Karpas-422 (cell line): ENCODE results near the gene APOL4. TPM values are rescaled to one million over a fixed set of nuclear protein-coding genes. Genes with fewer than 3 reads are reported as not detected.
A peak's percentile ranks its signal among the peaks of the same experiment; 100 is the strongest.

Experiments
- DNase-seq: peaks from one replicate; pipeline ENCODE4 v3.0.0-alpha.2; 2015
- H2AFZ ChIP-seq: fragments of 200-600 bp; sonication (generic); 2 replicates; pipeline ENCODE4 v1.6.1; 2014; ENCODE audit warnings: antibody characterized with exemption, low read length, mixed read lengths
- H3K27ac ChIP-seq: fragments of 200-600 bp; sonication (generic); 2 replicates; pipeline ENCODE4 v1.5.1; 2014; ENCODE audit warnings: mild to moderate bottlenecking, low read length, moderate library complexity
- H3K27me3 ChIP-seq: fragments of 200-600 bp; sonication (generic); 2 replicates; pipeline ENCODE4 v1.6.1; 2014; ENCODE audit warnings: low read length, mixed read lengths
- H3K36me3 ChIP-seq: fragments of 200-600 bp; sonication (generic); 2 replicates; pipeline ENCODE4 v1.6.1; 2014; ENCODE audit warnings: low read length, mixed read lengths; ENCODE audit not compliant: insufficient read depth
- H3K4me1 ChIP-seq: fragments of 200-600 bp; sonication (generic); 2 replicates; pipeline ENCODE4 v1.6.1; 2014; ENCODE audit warnings: mild to moderate bottlenecking, low read length, mixed read lengths
- H3K4me2 ChIP-seq: fragments of 200-600 bp; sonication (generic); 2 replicates; pipeline ENCODE4 v1.6.1; 2014; ENCODE audit warnings: low read length, low read depth, mild to moderate bottlenecking; ENCODE audit not compliant: poor library complexity, severe bottlenecking
- H3K4me3 ChIP-seq: fragments of 200-600 bp; sonication (generic); 2 replicates; pipeline ENCODE4 v1.5.1; 2014; ENCODE audit warnings: mild to moderate bottlenecking, antibody characterized with exemption, low read length, mixed read lengths
- H3K79me2 ChIP-seq: fragments of 200-600 bp; sonication (generic); 2 replicates; pipeline ENCODE4 v1.6.1; 2014; ENCODE audit warnings: mild to moderate bottlenecking, low read length, mixed read lengths
- H3K9ac ChIP-seq: fragments of 200-600 bp; sonication (generic); 2 replicates; pipeline ENCODE4 v1.6.0; 2014; ENCODE audit warnings: low read length
- H3K9me2 ChIP-seq: fragments of 200-600 bp; sonication (generic), shearing (Covaris generic); replicated peaks from 2 replicates; pipeline ENCODE4 v1.6.0; 2014; ENCODE audit warnings: mild to moderate bottlenecking, low read length, moderate library complexity; ENCODE audit not compliant: insufficient read depth
- H3K9me3 ChIP-seq: fragments of 300-700, 200-600 bp; sonication (generic); 2 replicates; pipeline ENCODE4 v1.6.1; 2014; ENCODE audit warnings: low read length, mixed read lengths
- H4K20me1 ChIP-seq: fragments of 200-600 bp; sonication (generic); 2 replicates; pipeline ENCODE4 v1.6.1; 2014; ENCODE audit warnings: mild to moderate bottlenecking, antibody characterized with exemption, low read length, low read depth; ENCODE audit not compliant: insufficient read depth
- total RNA-seq: library from RNA; depleted of rRNA; stranded (reverse); fragments of >200 nt; shearing (Covaris generic); gene quantifications from 2 replicates; pipeline ENCODE4 v1.2.3, GENCODE V29; 2014; ENCODE audit warnings: low replicate concordance

The APOL4 gene
- total RNA-seq, 1 experiment from 2014 or later = not detected

DNA sequence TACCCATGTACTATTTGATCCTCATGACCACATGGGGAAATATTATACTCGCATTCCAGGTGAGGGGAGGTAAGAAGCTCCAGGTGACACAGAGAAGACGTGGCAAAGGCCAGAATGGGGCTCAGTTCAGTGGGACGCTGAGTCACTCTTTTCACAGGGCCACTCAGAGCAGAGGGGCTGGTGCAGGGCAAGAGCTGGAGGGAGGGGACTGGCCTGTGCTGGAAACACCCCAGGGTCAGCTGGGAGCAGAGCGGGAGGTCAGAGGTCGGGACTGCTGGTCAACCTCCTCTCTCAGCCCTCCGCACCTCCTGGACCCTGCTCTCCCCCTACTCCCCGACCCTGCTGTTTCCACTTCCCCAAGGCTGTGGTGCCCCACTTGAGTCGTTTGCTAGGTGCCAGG, 53.2 kb downstream of the APOL4 start:
- no peaks in the 10 kb centered on the region for H3K36me3 ChIP-seq
- H3K9me2 ChIP-seq = no peaks in the 10 kb centered on the region
- H3K27me3 ChIP-seq = no peaks in the 10 kb centered on the region
- H3K4me2 ChIP-seq = no peak overlapping the region
- no peak overlapping the region for H3K27ac ChIP-seq
- DNase-seq = no peak
- no peaks in the 10 kb centered on the region for H3K79me2 ChIP-seq
- no peak overlapping the region for H2AFZ ChIP-seq
- no peak overlapping the region for H3K9ac ChIP-seq
- no peaks in the 10 kb centered on the region for H4K20me1 ChIP-seq
- no peaks in the 10 kb centered on the region for H3K9me3 ChIP-seq
- H3K4me3 ChIP-seq = no peak overlapping the region
- no peaks in the 10 kb centered on the region for H3K4me1 ChIP-seq

DNA sequence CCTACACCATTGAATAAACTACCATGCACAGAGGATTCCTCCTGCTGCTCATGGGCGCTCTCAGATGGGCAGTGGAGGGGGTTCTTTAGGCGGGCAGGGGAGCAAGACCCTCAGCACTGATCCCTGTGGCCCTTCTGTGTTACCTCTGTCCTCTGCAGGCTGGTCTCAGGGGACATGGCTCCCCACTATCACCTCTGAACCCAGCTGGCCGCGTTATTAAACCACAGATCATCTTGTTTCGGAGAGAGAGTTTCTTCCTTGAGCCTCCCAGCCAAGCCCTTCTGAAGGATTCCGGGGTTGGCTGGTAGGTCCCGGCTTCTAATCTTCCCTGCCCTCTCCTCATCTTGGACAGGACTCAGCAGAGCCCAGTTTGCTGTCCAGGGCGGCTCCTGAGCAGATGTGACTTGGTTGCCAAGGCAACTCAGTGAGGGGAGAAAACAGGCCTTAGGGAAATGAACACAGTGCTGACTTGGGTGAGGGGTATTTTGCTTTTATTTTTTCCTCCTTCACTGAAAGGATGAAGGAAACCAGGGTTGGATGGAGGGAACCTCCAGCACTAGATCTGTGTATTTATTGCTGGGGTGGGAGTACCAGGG, 54.3 kb downstream of the APOL4 start:
- no peaks in the 10 kb centered on the region for H4K20me1 ChIP-seq
- H3K4me3 ChIP-seq = no peak overlapping the region
- no peak overlapping the region for H2AFZ ChIP-seq
- H3K9me3 ChIP-seq = no peaks in the 10 kb centered on the region
- no peak for DNase-seq
- no peak overlapping the region for H3K4me2 ChIP-seq
- H3K9ac ChIP-seq = no peak overlapping the region
- H3K27ac ChIP-seq = no peak overlapping the region
- no peaks in the 10 kb centered on the region for H3K27me3 ChIP-seq
- H3K4me1 ChIP-seq = no peaks in the 10 kb centered on the region
- no peaks in the 10 kb centered on the region for H3K79me2 ChIP-seq
- no peaks in the 10 kb centered on the region for H3K36me3 ChIP-seq
- no peaks in the 10 kb centered on the region for H3K9me2 ChIP-seq

DNA sequence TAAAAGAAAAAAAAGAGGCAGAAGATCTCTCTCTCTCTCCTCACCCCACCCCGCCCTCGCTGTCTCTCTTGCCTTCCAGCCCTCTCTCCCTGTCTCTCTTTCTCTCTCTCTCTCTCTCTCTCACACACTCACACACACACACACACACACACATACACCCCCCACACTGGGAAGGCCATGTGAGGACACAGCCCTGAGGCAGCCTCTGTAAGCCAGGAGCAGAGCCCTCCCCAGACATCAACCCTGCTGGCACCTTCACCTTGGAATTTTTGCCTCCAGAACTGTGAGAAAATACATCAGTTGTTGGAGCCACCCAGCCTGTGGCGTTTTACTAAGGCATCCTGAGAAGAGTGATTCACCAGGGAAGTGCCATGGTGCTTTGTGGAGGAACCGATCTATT, 55.7 kb downstream of the APOL4 start:
- Histone ChIP-seq H3K36me3 (no peaks in the 10 kb centered on the region), H2AFZ (no peak overlapping the region), H4K20me1 (no peaks in the 10 kb centered on the region), H3K9me2 (no peaks in the 10 kb centered on the region), H3K9ac (no peak overlapping the region), H3K27me3 (no peaks in the 10 kb centered on the region), H3K4me2 (no peak overlapping the region), H3K4me3 (no peak overlapping the region), H3K27ac (no peak overlapping the region), H3K9me3 (no peaks in the 10 kb centered on the region), H3K4me1 (no peaks in the 10 kb centered on the region), H3K79me2 (no peaks in the 10 kb centered on the region)
- no peak for DNase-seq

DNA sequence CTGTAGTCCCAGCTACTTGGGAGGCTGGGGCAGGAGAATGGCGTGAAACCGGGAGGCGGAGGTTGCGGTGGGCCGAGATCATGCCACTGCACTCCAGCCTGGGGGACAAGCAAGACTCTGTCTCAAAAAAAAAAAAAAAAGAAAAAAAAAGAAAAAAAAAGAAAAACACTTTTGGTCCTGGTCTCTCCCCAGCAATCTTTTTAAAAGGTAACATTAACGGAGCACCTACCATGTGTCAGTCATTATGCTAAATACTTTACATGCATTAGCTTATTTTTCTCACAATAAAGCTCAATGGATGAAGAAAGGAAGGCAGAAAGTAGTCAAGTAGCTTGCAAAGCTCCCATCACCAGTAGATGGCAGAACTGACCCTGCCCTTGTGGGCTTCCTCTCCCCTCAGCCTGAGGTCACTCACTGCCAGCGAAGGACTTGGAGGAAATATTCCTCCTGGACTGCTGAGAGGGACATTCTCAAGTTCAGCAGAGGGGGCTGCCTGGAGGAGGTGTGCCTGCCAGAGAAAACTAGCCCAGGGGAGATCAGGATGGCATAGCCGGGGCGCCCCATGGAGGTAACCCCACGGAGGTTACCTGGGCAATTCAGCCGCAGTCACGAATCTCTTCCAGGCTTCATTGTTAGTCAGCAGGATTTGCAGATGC, 56.6 kb downstream of the APOL4 start:
- Histone ChIP-seq H3K27me3 (no peaks in the 10 kb centered on the region), H4K20me1 (no peaks in the 10 kb centered on the region), H3K4me3 (no peak overlapping the region), H3K9me3 (no peaks in the 10 kb centered on the region), H2AFZ (no peak overlapping the region), H3K9ac (no peak overlapping the region), H3K27ac (no peak overlapping the region), H3K4me1 (no peaks in the 10 kb centered on the region), H3K9me2 (no peaks in the 10 kb centered on the region), H3K36me3 (no peaks in the 10 kb centered on the region), H3K4me2 (no peak overlapping the region), H3K79me2 (no peaks in the 10 kb centered on the region)
- peak; percentile 65 for DNase-seq

DNA sequence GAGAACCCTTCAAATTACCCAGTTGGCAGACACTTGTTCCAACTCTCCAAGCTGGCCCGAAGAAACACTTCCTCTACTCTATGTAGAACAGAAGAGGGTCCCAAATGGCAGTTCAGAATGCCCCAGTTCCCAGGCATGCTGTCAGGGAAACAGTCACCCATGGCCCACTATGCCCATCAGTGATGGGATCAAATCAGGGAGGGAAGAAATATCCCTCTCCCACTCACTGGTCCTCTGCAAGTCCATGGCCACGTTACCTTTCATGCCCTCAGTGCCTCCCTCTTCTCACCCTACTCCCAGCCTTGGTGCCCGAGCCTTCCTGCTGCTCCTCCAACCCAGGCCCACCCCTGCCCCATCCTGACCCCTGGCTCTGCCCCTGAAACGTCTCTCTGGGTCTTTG, 57.7 kb downstream of the APOL4 start:
- no peak overlapping the region for H3K27ac ChIP-seq
- H3K9ac ChIP-seq = no peak overlapping the region
- H2AFZ ChIP-seq = no peak overlapping the region
- H3K9me2 ChIP-seq = no peaks in the 10 kb centered on the region
- no peaks in the 10 kb centered on the region for H3K27me3 ChIP-seq
- no peaks in the 10 kb centered on the region for H3K79me2 ChIP-seq
- H3K4me2 ChIP-seq = no peak overlapping the region
- no peak for DNase-seq
- H3K36me3 ChIP-seq = no peaks in the 10 kb centered on the region
- H4K20me1 ChIP-seq = no peaks in the 10 kb centered on the region
- no peaks in the 10 kb centered on the region for H3K9me3 ChIP-seq
- no peaks in the 10 kb centered on the region for H3K4me1 ChIP-seq
- no peak overlapping the region for H3K4me3 ChIP-seq

DNA sequence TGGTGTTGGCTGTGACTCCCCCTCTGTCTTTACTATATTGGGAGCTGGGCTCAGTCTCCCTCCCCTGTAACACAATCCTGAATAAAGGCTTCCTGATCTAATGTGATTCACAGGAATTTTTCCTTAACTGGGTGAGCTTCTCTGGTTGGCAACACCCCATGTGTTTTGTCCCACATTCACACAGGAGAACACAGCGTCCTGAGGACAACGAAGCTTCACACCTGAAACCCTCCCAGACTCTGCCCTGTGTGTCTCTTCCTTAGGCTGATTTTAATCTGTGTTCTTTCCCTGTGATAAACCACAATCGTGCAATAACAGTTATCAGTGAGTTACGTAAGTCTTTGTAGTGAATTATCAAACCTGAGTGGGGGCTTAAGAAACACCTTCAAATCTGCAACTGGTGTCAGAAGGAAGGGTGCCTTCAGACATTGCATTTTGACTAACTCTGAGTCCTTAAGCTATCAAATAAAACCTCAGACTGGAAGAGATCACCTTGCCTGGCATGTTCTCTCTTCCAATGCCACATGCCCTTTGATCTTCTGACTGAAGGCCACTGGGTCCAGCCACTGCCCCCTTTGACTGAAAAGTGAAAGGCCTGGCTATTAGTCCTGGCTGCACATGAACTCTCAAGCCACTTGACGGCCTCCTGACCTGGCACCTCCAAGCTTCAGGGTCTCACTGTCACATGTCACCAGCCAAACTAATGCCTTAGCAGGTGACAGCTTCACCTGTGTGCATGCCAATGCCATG, 58.4 kb downstream of the APOL4 start:
- Histone ChIP-seq H3K79me2 (no peaks in the 10 kb centered on the region), H3K4me3 (no peak overlapping the region), H3K4me2 (no peak overlapping the region), H3K9me2 (no peaks in the 10 kb centered on the region), H4K20me1 (no peaks in the 10 kb centered on the region), H3K36me3 (no peaks in the 10 kb centered on the region), H3K27me3 (no peaks in the 10 kb centered on the region), H3K27ac (no peak overlapping the region), H3K4me1 (no peaks in the 10 kb centered on the region), H3K9ac (no peak overlapping the region), H2AFZ (no peak overlapping the region), H3K9me3 (no peaks in the 10 kb centered on the region)
- no peak for DNase-seq

DNA sequence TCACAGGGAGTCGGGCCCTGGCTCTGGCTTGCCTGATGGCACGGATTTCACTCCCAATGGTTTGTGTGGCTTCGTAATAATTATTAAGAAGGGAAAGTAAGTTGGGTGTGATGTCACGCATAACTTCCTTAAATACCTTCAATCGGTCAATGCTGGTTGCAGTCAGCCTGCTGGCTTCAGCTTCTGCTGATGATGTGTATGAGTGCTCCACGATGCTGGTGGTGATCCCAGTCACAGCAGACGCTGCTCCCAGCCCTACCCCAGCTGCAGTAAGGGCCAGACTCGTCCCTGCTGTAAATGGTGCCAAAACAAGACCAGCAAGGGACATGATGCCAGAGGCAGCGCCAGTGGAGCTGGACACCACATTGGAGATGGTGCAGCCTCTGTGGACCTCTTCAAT, 60.1 kb downstream of the APOL4 start:
- Histone ChIP-seq H3K9ac (no peak overlapping the region), H2AFZ (no peak overlapping the region), H3K9me3 (no peaks in the 10 kb centered on the region), H3K79me2 (no peaks in the 10 kb centered on the region), H3K4me1 (no peaks in the 10 kb centered on the region), H3K36me3 (no peaks in the 10 kb centered on the region), H3K27ac (no peak overlapping the region), H3K9me2 (no peaks in the 10 kb centered on the region), H3K4me2 (no peak overlapping the region), H3K27me3 (no peaks in the 10 kb centered on the region), H4K20me1 (no peaks in the 10 kb centered on the region), H3K4me3 (no peak overlapping the region)
- no peak for DNase-seq
